Endothelial cell of umbilical vein (primary cell): ENCODE measurements around the gene KRT78. TPM values are rescaled to one million over a fixed set of nuclear protein-coding genes. Genes with fewer than 3 reads are reported as not detected.

Experiments
- BruUV-seq: library from RNA; stranded (reverse); fragments of 400-500 nt; replicated peaks from 2 replicates; lab custom pipeline; 2021; lab: Mats Ljungman, UMichigan
- CTCF ChIA-PET: fragments of 300-600, 350-600 bp; sonication (Branson Sonifier 250); formaldehyde crosslinking; loops from one replicate; lab custom pipeline; 2021; ENCODE audit warnings: antibody characterized with exemption, inconsistent platforms; lab: Charles Lee
- POLR2A ChIA-PET: fragments of 300-600, 350-600 bp; sonication (Branson Sonifier 250); formaldehyde crosslinking; loops from one replicate; lab custom pipeline; 2021; ENCODE audit warnings: antibody characterized with exemption, inconsistent platforms; lab: Charles Lee
- DNase-seq: peaks from one replicate; pipeline ENCODE4 v3.0.0-alpha.2; 2011; ENCODE audit warnings: low read depth, low spot score
- FAIRE-seq: peaks from 2 replicates; lab custom pipeline; 2011; peaks lifted over from hg19 to GRCh38; lab: Jason Lieb, UNC
- H2AFZ ChIP-seq: 2 replicates; pipeline ENCODE4 v1.6.0; 2012; ENCODE audit warnings: low read depth, low read length, control low read depth, inconsistent platforms
- H3K27ac ChIP-seq: 2 replicates; pipeline ENCODE4 v1.5.1; 2011; ENCODE audit warnings: low read depth, mild to moderate bottlenecking, control low read depth, low read length, moderate library complexity; ENCODE audit not compliant: insufficient read depth
- H3K27me3 ChIP-seq, 2 experiments: 2 replicates each; pipeline versions ENCODE4 v1.6.0 to v1.6.1; 2011; ENCODE audit warnings: low read length in 2 of 2, mixed read lengths in 1 of 2; ENCODE audit not compliant: control insufficient read depth in 2 of 2, insufficient read depth in 2 of 2
- H3K36me3 ChIP-seq, 2 experiments: 2 replicates in 1 of 2; 3 replicates in 1 of 2; pipeline ENCODE4 v1.5.1; 2011; ENCODE audit warnings: low read length in 2 of 2, mild to moderate bottlenecking in 1 of 2, moderate library complexity in 1 of 2; ENCODE audit not compliant: control insufficient read depth in 2 of 2, insufficient read depth in 2 of 2; ENCODE audit errors: extremely low read depth in 1 of 2
- H3K4me1 ChIP-seq: 3 replicates; pipeline ENCODE4 v1.5.1; 2011; ENCODE audit warnings: mild to moderate bottlenecking, low read length; ENCODE audit not compliant: control insufficient read depth, insufficient read depth; ENCODE audit errors: extremely low read depth
- H3K4me2 ChIP-seq: 2 replicates; pipeline ENCODE4 v1.6.1; 2011; ENCODE audit warnings: low read length, control low read depth, mixed read lengths; ENCODE audit not compliant: insufficient read depth
- H3K4me3 ChIP-seq, 3 experiments: fragments of 200-600 bp in 1 of 3; sonication (generic), shearing (Covaris generic) in 1 of 3; replicated peaks in 1 of 3; 2 replicates each; pipeline ENCODE4 v1.5.1; 2011 to 2016; ENCODE audit warnings: control low read depth in 3 of 3, low read length in 3 of 3, mild to moderate bottlenecking in 2 of 3, inconsistent platforms in 1 of 3, low read depth in 1 of 3, moderate library complexity in 1 of 3; ENCODE audit not compliant: insufficient read depth in 1 of 3
- H3K79me2 ChIP-seq: 2 replicates; pipeline ENCODE4 v1.6.0; 2012; ENCODE audit warnings: low read length, inconsistent platforms; ENCODE audit not compliant: control insufficient read depth, insufficient read depth
- H3K9ac ChIP-seq: replicated peaks from 2 replicates; pipeline ENCODE3; 2011; ENCODE audit warnings: low read length, control low read depth; ENCODE audit not compliant: insufficient read depth; ENCODE audit errors: extremely low read depth
- H3K9me1 ChIP-seq: replicated peaks from 3 replicates; pipeline ENCODE4 v1.6.0; 2011; ENCODE audit warnings: mild to moderate bottlenecking, low read length; ENCODE audit not compliant: control insufficient read depth, insufficient read depth; ENCODE audit errors: extremely low read depth
- H3K9me3 ChIP-seq: replicated peaks from 2 replicates; pipeline ENCODE4 v1.5.1; 2012; ENCODE audit warnings: low read length, inconsistent platforms; ENCODE audit not compliant: control insufficient read depth, insufficient read depth
- H4K20me1 ChIP-seq: replicated peaks from 2 replicates; pipeline ENCODE3; 2011; ENCODE audit warnings: mild to moderate bottlenecking, low read length; ENCODE audit not compliant: control insufficient read depth, insufficient read depth; ENCODE audit errors: extremely low read depth
- CTCF ChIP-seq, 2 donors: IDR thresholded peaks; 1 replicate in 1 of 2; 2 replicates in 1 of 2; pipeline ENCODE4 v1.5.1; 2011; ENCODE audit warnings: low read length in 2 of 2, mild to moderate bottlenecking in 2 of 2, moderate library complexity in 2 of 2, control low read depth in 1 of 2, inconsistent platforms in 1 of 2, low read depth in 1 of 2; ENCODE audit not compliant: insufficient read depth in 1 of 2; ENCODE audit errors: extremely low read depth in 1 of 2
- EZH2 ChIP-seq: IDR thresholded peaks from 2 replicates; pipeline ENCODE4 v1.6.1; 2012; ENCODE audit warnings: borderline replicate concordance, low read depth, mild to moderate bottlenecking, moderate library complexity, low read length, inconsistent platforms; ENCODE audit not compliant: severe bottlenecking
- FOS ChIP-seq: IDR thresholded peaks from 2 replicates; pipeline ENCODE4 v1.6.1; 2011; ENCODE audit warnings: mild to moderate bottlenecking, low read length, moderate library complexity, borderline replicate concordance; ENCODE audit not compliant: insufficient read depth
- GATA2 ChIP-seq: IDR thresholded peaks from 2 replicates; pipeline ENCODE4 v1.7.0; 2011; ENCODE audit warnings: low read depth, mild to moderate bottlenecking, moderate library complexity, mixed read lengths, low read length; ENCODE audit not compliant: insufficient read length, insufficient read depth
- JUN ChIP-seq: IDR thresholded peaks from 2 replicates; pipeline ENCODE4 v1.6.1; 2011; ENCODE audit warnings: borderline replicate concordance, low read depth; ENCODE audit not compliant: insufficient read length, insufficient read depth
- MYC ChIP-seq: IDR thresholded peaks from one replicate; pipeline ENCODE4 v1.6.1; 2011; ENCODE audit warnings: mild to moderate bottlenecking, low read depth, low read length
- POLR2A ChIP-seq: IDR thresholded peaks from 2 replicates; pipeline ENCODE4 v1.6.1; 2012; ENCODE audit warnings: low read depth, mild to moderate bottlenecking, control low read depth, low read length
- POLR2AphosphoS5 ChIP-seq: IDR thresholded peaks from 2 replicates; pipeline ENCODE4 v1.6.1; 2012; ENCODE audit warnings: low read depth, mild to moderate bottlenecking, control low read depth, low read length, moderate library complexity; ENCODE audit not compliant: insufficient read depth
- dilution Hi-C: fragments of 300-500 bp; cut with MboI; formaldehyde crosslinking; loops from one replicate; pipeline ENCODE4 v1.15.0; 2019; ENCODE audit warnings: low sequenced_read_pairs; ENCODE audit not compliant: extremely low pct_ligation_motif_present
- intact Hi-C: fragments of 100-400 bp; cut with micrococcal nuclease; formaldehyde crosslinking; loops from one replicate; pipeline ENCODE4 v1.10.0; 2022
- polyA plus RNA-seq, 4 experiments: library from polyadenylated mRNA; depleted of rRNA in 3 of 4; stranded (reverse) in 3 of 4; unstranded in 1 of 4; fragments of >200 nt; gene quantifications; 2 replicates each; pipeline versions ENCODE4 v1.2.1 to v1.2.3, GENCODE V29; 2011 to 2012; ENCODE audit warnings: missing spikeins in 1 of 4
- total RNA-seq: library from RNA; stranded (reverse); gene quantifications from 2 replicates; pipeline ENCODE4 v1.2.3, GENCODE V29; 2021
- TF ChIP-seq, protein P1 (sequence below): IDR thresholded peaks from 2 replicates; pipeline ENCODE4 v1.6.1; 2011; ENCODE audit not compliant: insufficient read depth, insufficient read length

Gene KRT78
- total and polyA plus RNA-seq, 2 donors (not counting 3 experiments of a cell fraction or from before 2014, with no cell fraction given) = not detected

GRCh38 chr12:52788876-52789636 is 59.7 kb downstream of the KRT78 start:
- Histone ChIP-seq H3K9me3 (no peaks in the 10 kb centered on the region), H3K27ac (no peak overlapping the region), H3K4me3 (no peak overlapping the region), H3K4me1 (no peaks in the 10 kb centered on the region), H2AFZ (no peak overlapping the region), H4K20me1 (no peaks in the 10 kb centered on the region), H3K27me3 (peaks cover 12 to 17% of the 10 kb centered on the region in 2 experiments), H3K9me1 (no peaks in the 10 kb centered on the region), H3K4me2 (no peak overlapping the region), H3K36me3 (no peaks in the 10 kb centered on the region), H3K9ac (no peak overlapping the region), H3K79me2 (no peaks in the 10 kb centered on the region)
- dilution Hi-C loops (no loop called here), intact Hi-C loops (no loop called here)
- DNase-seq (no peak), FAIRE-seq (no peak)
- CTCF ChIA-PET = interaction anchor here (1.3 kb wide), 1 partner anchor 10 kb away, joined by 3 read pairs; no protein-coding TSS in a partner anchor
- POLR2A ChIA-PET = no interaction called here
- TF ChIP-seq EZH2 (no peak), FOS (no peak), CTCF (IDR thresholded peaks at IDR 0.05; ENCODE audit: extremely low read depth in 1 of 2, insufficient read depth in 1 of 2, low read depth in 1 of 2, low read length in 2 of 2) (no peak), GATA2 (no peak), MYC (no peak), POLR2A (no peak), POLR2AphosphoS5 (no peak), JUN (no peak)
- TF ChIP-seq, protein P1, sequence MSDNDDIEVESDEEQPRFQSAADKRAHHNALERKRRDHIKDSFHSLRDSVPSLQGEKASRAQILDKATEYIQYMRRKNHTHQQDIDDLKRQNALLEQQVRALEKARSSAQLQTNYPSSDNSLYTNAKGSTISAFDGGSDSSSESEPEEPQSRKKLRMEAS = no peak
- BruUV-seq = no TSS peak
